Liver (tissue), 9 donors: ENCODE measurements around the gene DCDC1. TPM values are rescaled to one million over a fixed set of nuclear protein-coding genes. Genes with fewer than 3 reads are reported as not detected.

Source experiments
- DNase-seq: peaks from one replicate; pipeline ENCODE4 v3.0.0-alpha.2; 2017; ENCODE audit warnings: low spot score
- H3K27ac ChIP-seq, 2 donors: one replicate each; pipeline ENCODE4 v1.7.0; 2013; ENCODE audit warnings: inconsistent platforms in 2 of 2, low read length in 2 of 2, control low read depth in 1 of 2, low read depth in 1 of 2, mild to moderate bottlenecking in 1 of 2
- H3K27me3 ChIP-seq, 4 donors: one replicate each; pipeline versions ENCODE4 v1.6.1 to v1.7.0; 2013; ENCODE audit warnings: low read length in 3 of 4, inconsistent platforms in 1 of 4, mild to moderate bottlenecking in 1 of 4, moderate library complexity in 1 of 4; ENCODE audit not compliant: control insufficient read depth in 4 of 4, insufficient read depth in 4 of 4
- H3K36me3 ChIP-seq, 4 donors: one replicate each; pipeline versions ENCODE4 v1.6.1 to v1.7.0; 2013; ENCODE audit warnings: low read length in 3 of 4, mild to moderate bottlenecking in 3 of 4, low read depth in 1 of 4, moderate library complexity in 1 of 4; ENCODE audit not compliant: control insufficient read depth in 4 of 4, insufficient read depth in 3 of 4
- H3K4me1 ChIP-seq, 4 donors: one replicate each; pipeline versions ENCODE4 v1.6.1 to v1.7.0; 2013; ENCODE audit warnings: low read length in 3 of 4, mild to moderate bottlenecking in 3 of 4, moderate library complexity in 1 of 4; ENCODE audit not compliant: control insufficient read depth in 4 of 4, insufficient read depth in 4 of 4
- H3K4me3 ChIP-seq, 3 donors: one replicate each; pipeline versions ENCODE4 v1.6.1 to v1.7.0; 2013; ENCODE audit warnings: low read length in 3 of 3, control low read depth in 1 of 3, low read depth in 1 of 3, mild to moderate bottlenecking in 1 of 3
- H3K9ac ChIP-seq, 2 donors: one replicate each; pipeline ENCODE4 v1.7.0; 2013; ENCODE audit warnings: low read length in 2 of 2, mild to moderate bottlenecking in 2 of 2, moderate library complexity in 2 of 2, control low read depth in 1 of 2, low read depth in 1 of 2
- H3K9me3 ChIP-seq, 4 donors: one replicate each; pipeline versions ENCODE4 v1.6.1 to v1.7.0; 2013; ENCODE audit warnings: low read length in 3 of 4; ENCODE audit not compliant: control insufficient read depth in 4 of 4
- EGR1 ChIP-seq, 2 donors: IDR thresholded peaks; 2 replicates each; pipeline ENCODE4 v1.6.1; 2016 to 2018; ENCODE audit warnings: antibody characterized with exemption in 2 of 2, low read depth in 2 of 2
- FOXA1 ChIP-seq: IDR thresholded peaks from 2 replicates; pipeline ENCODE4 v1.6.1; 2016; ENCODE audit warnings: antibody characterized with exemption
- FOXA2 ChIP-seq: IDR thresholded peaks from 2 replicates; pipeline ENCODE4 v1.6.1; 2016; ENCODE audit warnings: antibody characterized with exemption
- GABPA ChIP-seq, 2 donors: IDR thresholded peaks in 1 of 2; conservative IDR thresholded peaks in 1 of 2; 2 replicates each; pipeline ENCODE4 v1.6.1; 2016; ENCODE audit warnings: antibody characterized with exemption in 2 of 2, mild to moderate bottlenecking in 1 of 2, moderate library complexity in 1 of 2
- HNF4A ChIP-seq, 2 donors: conservative IDR thresholded peaks; 2 replicates each; pipeline ENCODE4 v1.6.1; 2016; ENCODE audit warnings: antibody characterized with exemption in 2 of 2, mild to moderate bottlenecking in 2 of 2
- HNF4G ChIP-seq: IDR thresholded peaks from 2 replicates; pipeline ENCODE4 v1.6.1; 2016; ENCODE audit warnings: antibody characterized with exemption
- JUND ChIP-seq, 2 donors: IDR thresholded peaks; 2 replicates each; pipeline ENCODE4 v1.6.1; 2016; ENCODE audit warnings: antibody characterized with exemption in 2 of 2
- NR2F2 ChIP-seq: IDR thresholded peaks from 2 replicates; pipeline ENCODE4 v1.6.1; 2016; ENCODE audit warnings: antibody characterized with exemption
- RAD21 ChIP-seq, 2 donors: IDR thresholded peaks; 2 replicates each; pipeline ENCODE4 v1.6.1; 2016; ENCODE audit warnings: antibody characterized with exemption in 2 of 2, mild to moderate bottlenecking in 2 of 2
- RXRA ChIP-seq, 2 donors: IDR thresholded peaks; 2 replicates each; pipeline ENCODE4 v1.6.1; 2017 to 2018; ENCODE audit warnings: antibody characterized with exemption in 2 of 2, mild to moderate bottlenecking in 1 of 2
- SP1 ChIP-seq: IDR thresholded peaks from 2 replicates; pipeline ENCODE4 v1.6.1; 2018; ENCODE audit warnings: antibody characterized with exemption, mild to moderate bottlenecking
- TAF1 ChIP-seq: conservative IDR thresholded peaks from 2 replicates; pipeline ENCODE4 v1.6.1; 2016; ENCODE audit warnings: antibody characterized with exemption, mild to moderate bottlenecking
- YY1 ChIP-seq: IDR thresholded peaks from 2 replicates; pipeline ENCODE4 v1.6.1; 2016; ENCODE audit warnings: antibody characterized with exemption, mild to moderate bottlenecking
- polyA plus RNA-seq, 2 donors: library from polyadenylated mRNA; stranded (reverse) in 1 of 2; unstranded in 1 of 2; fragments of 200-250 nt in 1 of 2; fragments of >200 nt in 1 of 2; fragmentation: Nextera tagmentation in 1 of 2; extraction: Ambion mirVana in 1 of 2; gene quantifications; one replicate each; pipeline versions ENCODE4 v1.2.1 to v1.2.3, GENCODE V29; 2013 to 2015
- total RNA-seq, 2 donors: library from RNA; depleted of rRNA; stranded (reverse); fragments of >200 nt; gene quantifications; one replicate each; pipeline ENCODE4 v1.2.3, GENCODE V29; 2014
- TF ChIP-seq, protein P1 (sequence below): IDR thresholded peaks from 2 replicates; pipeline ENCODE4 v1.6.1; 2016; ENCODE audit warnings: antibody characterized with exemption
- TF ChIP-seq, protein P2 (sequence below): IDR thresholded peaks from 2 replicates; pipeline ENCODE4 v1.6.1; 2016; ENCODE audit warnings: antibody characterized with exemption
- TF ChIP-seq, protein P3 (sequence below): fragments of 150-350 bp; IDR thresholded peaks from 2 replicates; pipeline ENCODE4 v1.5.1; 2017; ENCODE audit warnings: improper control_type of control experiment, low read depth, low read length; ENCODE audit not compliant: missing input control
- TF ChIP-seq, protein P4 (sequence below): IDR thresholded peaks from 2 replicates; pipeline ENCODE4 v1.6.1; 2016; ENCODE audit warnings: antibody characterized with exemption, mild to moderate bottlenecking
- TF ChIP-seq, protein P5 (sequence below): IDR thresholded peaks from 2 replicates; pipeline ENCODE4 v1.6.1; 2016; ENCODE audit warnings: antibody characterized with exemption
- donor health status: healthy.
- donor health status: healthy.
- donor health status: healthy.
- donor health status: healthy.
- donor health status: healthy.

Gene DCDC1
- total and polyA plus RNA-seq, 4 donors, result 0.38 to 3.5 (median 2.0) TPM

DNA sequence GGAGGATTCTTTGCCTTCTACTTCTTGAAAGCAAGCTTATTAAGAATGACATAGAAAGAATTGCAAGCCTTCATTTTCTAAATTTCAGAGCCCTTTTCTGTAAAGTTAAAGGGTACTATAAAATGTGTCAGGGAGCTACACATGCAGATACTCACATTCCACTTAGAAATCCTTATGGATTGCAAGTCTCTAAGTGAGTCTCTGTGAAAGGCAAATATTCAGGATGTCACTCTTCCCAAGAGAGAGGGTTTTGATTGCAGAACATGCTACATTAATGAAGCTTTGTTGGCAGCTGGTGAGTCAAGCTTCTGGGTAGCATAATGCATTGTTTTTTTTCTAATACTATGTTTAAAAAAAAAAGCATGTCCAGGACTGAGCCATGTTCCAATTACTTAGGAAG lies 369.2 kb downstream of the DCDC1 start:
- H3K36me3 ChIP-seq, result no peaks in the 10 kb centered on the region
- TF ChIP-seq, protein P1, sequence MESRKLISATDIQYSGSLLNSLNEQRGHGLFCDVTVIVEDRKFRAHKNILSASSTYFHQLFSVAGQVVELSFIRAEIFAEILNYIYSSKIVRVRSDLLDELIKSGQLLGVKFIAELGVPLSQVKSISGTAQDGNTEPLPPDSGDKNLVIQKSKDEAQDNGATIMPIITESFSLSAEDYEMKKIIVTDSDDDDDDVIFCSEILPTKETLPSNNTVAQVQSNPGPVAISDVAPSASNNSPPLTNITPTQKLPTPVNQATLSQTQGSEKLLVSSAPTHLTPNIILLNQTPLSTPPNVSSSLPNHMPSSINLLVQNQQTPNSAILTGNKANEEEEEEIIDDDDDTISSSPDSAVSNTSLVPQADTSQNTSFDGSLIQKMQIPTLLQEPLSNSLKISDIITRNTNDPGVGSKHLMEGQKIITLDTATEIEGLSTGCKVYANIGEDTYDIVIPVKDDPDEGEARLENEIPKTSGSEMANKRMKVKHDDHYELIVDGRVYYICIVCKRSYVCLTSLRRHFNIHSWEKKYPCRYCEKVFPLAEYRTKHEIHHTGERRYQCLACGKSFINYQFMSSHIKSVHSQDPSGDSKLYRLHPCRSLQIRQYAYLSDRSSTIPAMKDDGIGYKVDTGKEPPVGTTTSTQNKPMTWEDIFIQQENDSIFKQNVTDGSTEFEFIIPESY, result no peak
- TF ChIP-seq JUND (IDR thresholded peaks at IDR 0.05) (no peak), FOXA2 (no peak), EGR1 (IDR thresholded peaks at IDR 0.05; ENCODE audit: low read depth in 2 of 2) (no peak), SP1 (no peak), FOXA1 (no peak), HNF4G (no peak), GABPA (IDR thresholded peaks at IDR 0.05 in 1 of 2, conservative IDR thresholded peaks at IDR 0.05 in 1 of 2) (no peak), NR2F2 (no peak), TAF1 (no peak), RAD21 (IDR thresholded peaks at IDR 0.05) (no peak), HNF4A (conservative IDR thresholded peaks at IDR 0.05) (no peak), YY1 (no peak), RXRA (IDR thresholded peaks at IDR 0.05) (no peak)
- TF ChIP-seq, protein P2, sequence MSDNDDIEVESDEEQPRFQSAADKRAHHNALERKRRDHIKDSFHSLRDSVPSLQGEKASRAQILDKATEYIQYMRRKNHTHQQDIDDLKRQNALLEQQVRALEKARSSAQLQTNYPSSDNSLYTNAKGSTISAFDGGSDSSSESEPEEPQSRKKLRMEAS, result no peak
- TF ChIP-seq, protein P3, sequence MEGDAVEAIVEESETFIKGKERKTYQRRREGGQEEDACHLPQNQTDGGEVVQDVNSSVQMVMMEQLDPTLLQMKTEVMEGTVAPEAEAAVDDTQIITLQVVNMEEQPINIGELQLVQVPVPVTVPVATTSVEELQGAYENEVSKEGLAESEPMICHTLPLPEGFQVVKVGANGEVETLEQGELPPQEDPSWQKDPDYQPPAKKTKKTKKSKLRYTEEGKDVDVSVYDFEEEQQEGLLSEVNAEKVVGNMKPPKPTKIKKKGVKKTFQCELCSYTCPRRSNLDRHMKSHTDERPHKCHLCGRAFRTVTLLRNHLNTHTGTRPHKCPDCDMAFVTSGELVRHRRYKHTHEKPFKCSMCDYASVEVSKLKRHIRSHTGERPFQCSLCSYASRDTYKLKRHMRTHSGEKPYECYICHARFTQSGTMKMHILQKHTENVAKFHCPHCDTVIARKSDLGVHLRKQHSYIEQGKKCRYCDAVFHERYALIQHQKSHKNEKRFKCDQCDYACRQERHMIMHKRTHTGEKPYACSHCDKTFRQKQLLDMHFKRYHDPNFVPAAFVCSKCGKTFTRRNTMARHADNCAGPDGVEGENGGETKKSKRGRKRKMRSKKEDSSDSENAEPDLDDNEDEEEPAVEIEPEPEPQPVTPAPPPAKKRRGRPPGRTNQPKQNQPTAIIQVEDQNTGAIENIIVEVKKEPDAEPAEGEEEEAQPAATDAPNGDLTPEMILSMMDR, result no peak
- TF ChIP-seq, protein P4, sequence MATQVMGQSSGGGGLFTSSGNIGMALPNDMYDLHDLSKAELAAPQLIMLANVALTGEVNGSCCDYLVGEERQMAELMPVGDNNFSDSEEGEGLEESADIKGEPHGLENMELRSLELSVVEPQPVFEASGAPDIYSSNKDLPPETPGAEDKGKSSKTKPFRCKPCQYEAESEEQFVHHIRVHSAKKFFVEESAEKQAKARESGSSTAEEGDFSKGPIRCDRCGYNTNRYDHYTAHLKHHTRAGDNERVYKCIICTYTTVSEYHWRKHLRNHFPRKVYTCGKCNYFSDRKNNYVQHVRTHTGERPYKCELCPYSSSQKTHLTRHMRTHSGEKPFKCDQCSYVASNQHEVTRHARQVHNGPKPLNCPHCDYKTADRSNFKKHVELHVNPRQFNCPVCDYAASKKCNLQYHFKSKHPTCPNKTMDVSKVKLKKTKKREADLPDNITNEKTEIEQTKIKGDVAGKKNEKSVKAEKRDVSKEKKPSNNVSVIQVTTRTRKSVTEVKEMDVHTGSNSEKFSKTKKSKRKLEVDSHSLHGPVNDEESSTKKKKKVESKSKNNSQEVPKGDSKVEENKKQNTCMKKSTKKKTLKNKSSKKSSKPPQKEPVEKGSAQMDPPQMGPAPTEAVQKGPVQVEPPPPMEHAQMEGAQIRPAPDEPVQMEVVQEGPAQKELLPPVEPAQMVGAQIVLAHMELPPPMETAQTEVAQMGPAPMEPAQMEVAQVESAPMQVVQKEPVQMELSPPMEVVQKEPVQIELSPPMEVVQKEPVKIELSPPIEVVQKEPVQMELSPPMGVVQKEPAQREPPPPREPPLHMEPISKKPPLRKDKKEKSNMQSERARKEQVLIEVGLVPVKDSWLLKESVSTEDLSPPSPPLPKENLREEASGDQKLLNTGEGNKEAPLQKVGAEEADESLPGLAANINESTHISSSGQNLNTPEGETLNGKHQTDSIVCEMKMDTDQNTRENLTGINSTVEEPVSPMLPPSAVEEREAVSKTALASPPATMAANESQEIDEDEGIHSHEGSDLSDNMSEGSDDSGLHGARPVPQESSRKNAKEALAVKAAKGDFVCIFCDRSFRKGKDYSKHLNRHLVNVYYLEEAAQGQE, result no peak
- TF ChIP-seq, protein P5, sequence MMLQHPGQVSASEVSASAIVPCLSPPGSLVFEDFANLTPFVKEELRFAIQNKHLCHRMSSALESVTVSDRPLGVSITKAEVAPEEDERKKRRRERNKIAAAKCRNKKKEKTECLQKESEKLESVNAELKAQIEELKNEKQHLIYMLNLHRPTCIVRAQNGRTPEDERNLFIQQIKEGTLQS, result no peak
- H3K27ac ChIP-seq, result no peak overlapping the region
- DNase-seq, result no peak
- no peak overlapping the region for H3K9ac ChIP-seq
- no peak overlapping the region for H3K4me3 ChIP-seq
- no peaks in the 10 kb centered on the region for H3K27me3 ChIP-seq
- no peaks in the 10 kb centered on the region for H3K9me3 ChIP-seq
- H3K4me1 ChIP-seq, result no peaks in the 10 kb centered on the region
